GM19395 (cell line): ENCODE results near the gene GNB5.
"Not testable (repeated sequence)": the region's sequence is repeated elsewhere in the genome, so short reads cannot be mapped to it uniquely, and the experiment has no call there.

Source experiments
- ATAC-seq: cut with Tn5 transposase; IDR thresholded peaks from one replicate; pipeline ENCODE4 v1.9.1; 2021; ENCODE audit warnings: mild to moderate bottlenecking, moderate library complexity; ENCODE audit not compliant: unreplicated experiment

GNB5 gene

DNA sequence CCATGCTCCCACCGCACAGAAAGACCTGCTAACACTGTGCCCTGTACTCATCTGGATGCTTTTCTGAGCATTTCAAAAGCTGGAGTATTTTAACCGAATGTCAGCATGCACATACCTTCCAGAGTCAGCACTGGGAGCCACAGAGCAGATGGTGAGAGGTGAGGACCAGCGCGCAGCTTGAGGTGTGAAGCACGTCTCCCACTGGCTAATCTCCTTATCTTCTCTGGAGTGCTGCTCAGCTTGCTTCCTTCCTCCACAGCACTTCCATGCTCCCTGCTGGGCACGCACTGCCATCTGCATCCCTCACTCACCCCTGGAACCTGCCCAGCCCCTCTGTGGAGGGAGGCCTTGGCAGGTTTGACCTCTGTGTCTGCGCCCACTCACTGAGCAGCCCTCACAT is at the start of gene GNB5:
GNB5 (minus strand) TSS at position 186 of the 400 bp plus-strand sequence. CDS start 6,716 bp downstream, outside the sequence.
- ATAC-seq = no peak

DNA sequence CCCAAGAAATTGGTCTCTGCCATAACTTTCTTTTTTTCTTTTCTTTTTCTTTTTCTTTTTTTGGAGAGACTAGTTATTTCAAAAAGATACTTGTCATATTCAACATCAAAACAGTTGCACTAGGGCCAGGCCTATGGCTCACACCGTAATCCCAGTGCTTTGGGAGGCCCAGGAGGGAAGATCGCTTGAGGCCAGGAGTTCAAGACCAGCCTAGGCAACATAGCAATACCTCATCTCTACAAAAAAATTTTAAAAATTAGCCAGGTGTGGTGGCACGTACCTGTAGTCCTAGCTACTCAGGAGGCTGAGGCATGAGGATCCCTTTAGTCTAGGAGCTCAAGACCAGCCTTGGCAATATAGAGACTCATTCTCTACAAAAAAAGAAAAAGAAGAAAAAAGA is 49.0 kb upstream of the GNB5 start:
- ATAC-seq = no peak

DNA sequence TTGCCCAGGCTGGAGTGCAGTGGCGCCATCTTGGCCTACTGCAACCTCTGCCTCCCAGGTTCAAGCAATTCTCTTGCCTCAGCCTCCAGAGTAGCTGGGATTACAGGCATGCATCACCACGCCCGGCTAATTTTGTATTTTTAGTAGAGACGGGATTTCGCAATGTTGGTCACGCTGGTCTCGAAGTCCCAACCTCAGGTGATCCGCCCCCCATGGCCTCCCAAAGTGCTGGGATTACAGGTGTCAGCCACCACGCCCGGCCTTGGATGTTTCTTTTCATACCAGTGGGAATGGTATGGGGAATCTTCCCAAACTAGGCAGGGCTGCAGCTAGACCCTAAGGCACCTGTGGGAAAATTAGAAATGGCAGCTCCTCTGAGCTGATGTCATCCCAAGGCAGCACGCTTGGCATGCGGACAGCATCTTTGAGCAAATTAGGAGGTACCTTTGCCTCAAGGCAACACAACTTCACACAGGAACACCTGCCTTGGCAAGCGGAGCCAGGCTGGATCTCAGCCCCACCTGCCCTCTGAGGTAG is 47.9 kb upstream of the GNB5 start:
- ATAC-seq = not testable (repeated sequence)

DNA sequence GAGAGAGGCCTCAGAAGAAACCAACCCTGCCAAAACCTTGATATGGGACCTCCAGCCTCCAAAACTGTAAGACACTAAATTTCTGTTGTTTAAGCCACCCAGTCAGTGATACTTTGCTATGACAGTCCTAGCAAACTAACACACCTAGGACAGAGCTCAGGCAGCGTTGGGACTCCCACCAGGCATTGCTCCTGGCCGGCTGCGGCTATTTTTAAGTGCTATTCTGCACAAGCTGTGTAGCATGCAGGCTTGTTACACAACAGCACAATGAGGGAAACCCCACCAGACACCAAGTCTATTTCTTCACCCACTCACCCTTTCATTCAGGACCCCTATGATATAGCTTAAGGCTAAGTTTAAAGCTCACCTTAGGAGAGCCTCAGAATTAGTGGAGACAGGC is 47.0 kb upstream of the GNB5 start:
- no peak for ATAC-seq

DNA sequence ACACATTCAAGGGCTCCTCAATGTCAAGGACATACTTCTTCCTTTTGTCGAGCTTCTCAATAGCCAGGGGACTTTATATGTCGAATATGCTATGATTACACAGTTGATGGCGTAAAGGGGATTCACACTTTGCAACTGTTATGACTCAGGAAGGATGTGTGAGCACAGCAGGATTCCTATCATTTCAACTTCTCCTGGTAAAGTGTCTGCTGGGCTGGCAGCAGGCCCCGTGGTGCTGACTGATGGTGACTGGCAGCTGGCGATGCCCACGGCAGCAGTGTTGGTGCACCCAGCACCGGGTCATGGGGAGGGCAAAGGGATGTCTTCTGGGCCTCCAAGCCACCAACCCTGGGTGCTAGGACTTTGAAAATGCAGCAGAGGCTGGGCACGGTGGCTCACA is 44.8 kb upstream of the GNB5 start:
- ATAC-seq = no peak

DNA sequence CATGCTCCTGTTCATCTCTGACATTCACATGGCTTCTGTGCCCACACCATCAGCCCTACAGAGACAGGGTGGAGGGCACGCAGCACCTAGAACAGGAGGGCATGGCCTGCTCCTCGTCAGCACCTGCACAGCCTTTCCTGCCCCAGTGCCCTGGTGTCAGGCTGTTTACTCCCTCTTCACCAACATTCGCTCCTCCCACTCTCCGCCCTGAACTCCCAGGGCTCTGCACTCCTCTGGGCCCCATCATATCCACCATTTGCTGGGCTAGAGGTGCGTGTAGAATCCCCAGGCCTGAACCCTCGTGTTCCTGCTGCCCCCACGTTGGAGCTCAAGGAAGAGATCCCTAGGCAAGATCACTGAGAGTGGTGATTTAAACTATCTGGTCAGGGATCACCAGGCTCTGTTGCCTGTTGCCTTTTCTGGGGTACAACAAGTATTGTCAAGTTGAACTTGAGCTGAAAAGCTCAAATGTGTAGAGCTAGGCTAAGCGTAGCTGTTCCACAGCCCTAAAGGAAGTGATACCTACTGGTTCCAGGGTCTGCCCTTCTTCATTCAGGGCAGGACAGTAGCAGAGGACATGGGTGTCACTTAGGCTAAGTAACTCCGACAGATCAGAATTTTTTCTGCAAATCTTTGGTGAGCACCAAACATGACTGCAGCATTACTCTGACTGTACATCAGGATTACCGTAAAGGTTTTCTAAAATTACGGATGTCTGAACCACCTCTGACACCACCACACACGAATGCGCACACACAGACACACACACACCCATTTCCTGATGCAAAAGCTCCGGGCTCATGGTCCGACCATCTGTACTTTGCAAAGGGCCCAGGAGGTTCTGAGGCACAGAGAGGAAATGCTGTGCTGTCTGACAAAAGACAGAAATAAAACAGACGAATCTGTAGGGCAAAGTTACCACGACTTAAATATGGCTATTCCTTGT is 43.7 kb upstream of the GNB5 start:
- peak; percentile 44 for ATAC-seq

DNA sequence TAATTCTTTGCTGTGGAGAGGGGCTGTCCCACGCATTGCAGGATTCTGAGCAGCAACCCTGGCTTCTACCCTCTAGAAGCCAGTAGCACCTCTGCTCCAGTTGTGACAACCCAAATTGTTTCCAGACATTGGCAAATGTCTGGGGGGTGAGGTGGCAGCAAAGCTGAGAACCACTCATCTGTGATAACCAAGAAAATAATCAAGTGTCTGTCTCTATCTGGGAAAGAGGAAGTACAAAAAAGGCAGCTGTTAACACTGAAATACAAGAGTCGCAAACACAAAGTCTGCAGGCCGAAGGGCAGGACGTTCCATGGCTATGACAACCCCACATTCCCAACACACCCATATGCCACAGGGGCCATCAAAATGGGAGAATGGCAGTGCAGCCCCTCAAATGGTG is 42.2 kb upstream of the GNB5 start:
- peak; percentile 46 for ATAC-seq

DNA sequence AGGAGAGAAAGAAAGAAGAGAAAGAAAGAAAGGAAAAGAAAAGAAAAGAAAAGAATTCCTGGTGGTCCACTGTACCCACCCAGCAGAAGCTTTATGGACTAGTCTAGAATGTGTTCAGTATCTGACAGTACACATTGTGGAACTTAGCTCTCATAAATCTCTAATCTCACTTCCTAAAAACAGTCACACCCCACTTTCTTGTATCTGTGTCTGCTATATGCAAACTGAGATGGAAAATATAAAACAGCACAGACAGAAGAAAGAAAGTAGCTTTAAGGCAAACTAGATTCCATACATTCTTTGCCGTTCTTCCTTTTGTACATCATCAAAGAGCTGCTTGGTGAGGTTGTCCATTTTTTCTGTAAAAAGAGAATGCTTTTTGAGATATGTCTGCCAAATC is 41.1 kb upstream of the GNB5 start:
- ATAC-seq = peak; percentile 63

DNA sequence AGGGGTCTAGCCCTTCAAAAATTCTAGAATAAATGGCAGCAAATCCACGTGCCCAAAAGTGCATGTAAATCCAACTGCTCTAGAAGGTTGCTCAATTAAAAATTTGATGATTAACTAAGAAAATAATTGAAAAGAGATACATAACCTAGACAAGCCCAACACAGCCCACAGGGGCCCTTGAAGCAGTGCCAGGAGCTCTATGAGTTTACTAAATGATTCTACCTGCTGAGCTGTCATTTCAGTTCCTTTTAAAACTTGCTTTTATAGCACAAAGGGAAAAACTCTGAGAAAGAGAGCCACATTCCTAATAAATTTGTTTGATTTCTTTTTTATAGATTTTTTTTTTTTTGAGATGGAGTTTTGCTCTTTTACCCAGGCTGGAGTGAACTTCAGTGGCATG is 38.9 kb upstream of the GNB5 start:
- no peak for ATAC-seq

DNA sequence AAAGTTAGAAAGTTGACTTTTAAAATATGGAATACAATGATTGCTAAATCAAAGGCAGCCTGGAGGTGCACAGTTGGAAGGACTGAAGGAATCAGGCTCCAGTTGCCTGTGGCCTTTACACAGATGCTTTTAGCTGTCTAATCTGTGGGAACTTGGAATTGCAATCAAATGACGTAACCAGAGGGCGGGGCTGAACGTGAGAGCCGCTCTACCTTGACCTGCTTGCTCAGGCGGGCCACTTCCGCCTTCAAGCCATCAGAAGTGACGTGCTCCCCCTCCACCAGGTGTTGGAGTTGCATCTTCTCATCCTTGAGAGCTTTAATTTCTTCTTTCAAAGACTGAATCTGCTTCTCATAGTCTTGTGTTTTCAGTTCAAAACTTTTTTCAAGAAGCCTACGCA is 37.7 kb upstream of the GNB5 start:
- ATAC-seq = peak; percentile 37

DNA sequence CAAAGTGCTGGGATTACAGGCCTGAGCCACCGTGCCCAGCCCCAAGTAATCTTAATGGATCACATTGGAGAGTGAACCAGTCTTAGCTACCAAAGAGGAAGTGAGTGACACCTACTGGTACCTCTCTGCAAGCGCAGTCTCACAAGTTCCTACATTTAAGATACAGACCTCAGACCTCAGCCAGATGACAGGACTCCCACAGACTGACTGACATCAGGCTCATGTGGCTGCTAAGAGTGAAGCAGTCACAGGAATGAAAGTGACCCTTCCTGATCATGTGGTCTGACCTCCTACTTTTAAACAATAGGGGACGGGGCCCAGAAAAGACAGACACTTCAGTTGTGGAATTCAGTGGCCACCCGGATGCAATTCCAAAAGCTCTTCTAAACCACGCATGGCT is 36.3 kb upstream of the GNB5 start:
- peak; percentile 73 for ATAC-seq

DNA sequence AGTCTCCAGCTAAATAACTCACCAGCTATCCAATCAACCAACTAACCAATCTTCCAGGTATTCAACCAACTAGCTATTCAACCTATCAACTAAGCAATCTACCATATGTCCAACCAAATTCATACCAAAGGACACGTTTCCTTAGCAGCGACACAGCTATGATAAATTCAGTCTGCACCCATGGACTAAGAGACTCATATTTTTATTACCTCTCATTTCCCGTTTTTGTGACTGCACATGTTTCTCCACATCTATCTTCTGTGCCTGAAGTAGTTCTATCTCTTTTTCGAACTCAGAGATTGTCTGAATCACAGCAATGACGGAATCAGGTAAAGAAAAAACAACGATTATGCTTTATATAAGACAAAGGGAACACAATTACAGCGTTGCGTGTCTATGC is 34.0 kb upstream of the GNB5 start:
- no peak for ATAC-seq

DNA sequence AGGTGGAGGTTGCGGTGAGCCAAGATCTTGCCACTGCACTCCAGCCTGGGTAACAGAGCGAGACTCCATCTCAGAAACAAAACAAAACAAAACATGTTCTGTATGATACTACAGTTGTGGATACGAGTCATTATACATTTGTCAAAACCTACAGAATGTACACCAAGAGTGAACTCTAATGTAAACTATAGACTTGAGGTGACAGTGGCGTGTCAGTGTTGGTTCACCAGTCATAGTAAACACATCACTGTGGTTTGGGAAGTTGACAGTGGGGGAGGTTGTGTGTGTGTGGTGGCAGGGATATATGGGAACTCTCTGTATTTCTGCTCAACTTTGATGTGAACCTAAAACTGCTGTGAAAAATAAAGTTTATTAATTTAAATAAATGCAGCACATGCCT is 33.0 kb upstream of the GNB5 start:
- ATAC-seq = no peak

DNA sequence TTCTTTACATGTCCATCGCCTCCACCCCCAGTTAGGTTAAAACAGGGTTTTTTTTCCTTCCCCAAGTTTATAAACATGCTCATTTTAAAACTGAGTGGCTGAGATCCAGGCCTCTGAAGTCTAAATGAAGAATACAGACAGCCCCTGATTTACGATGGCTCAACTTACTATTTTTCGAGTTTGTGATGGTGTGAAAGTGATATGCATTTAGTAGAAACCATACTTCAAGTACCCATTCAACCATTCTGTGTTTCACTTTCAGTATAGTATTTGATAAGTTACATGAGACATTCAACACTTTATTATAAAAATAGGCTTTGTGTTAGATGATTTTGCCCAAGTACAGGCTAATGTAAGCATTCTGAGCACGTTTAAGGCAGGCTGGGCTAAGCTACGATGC is 30.5 kb upstream of the GNB5 start:
- peak; percentile 85 for ATAC-seq

DNA sequence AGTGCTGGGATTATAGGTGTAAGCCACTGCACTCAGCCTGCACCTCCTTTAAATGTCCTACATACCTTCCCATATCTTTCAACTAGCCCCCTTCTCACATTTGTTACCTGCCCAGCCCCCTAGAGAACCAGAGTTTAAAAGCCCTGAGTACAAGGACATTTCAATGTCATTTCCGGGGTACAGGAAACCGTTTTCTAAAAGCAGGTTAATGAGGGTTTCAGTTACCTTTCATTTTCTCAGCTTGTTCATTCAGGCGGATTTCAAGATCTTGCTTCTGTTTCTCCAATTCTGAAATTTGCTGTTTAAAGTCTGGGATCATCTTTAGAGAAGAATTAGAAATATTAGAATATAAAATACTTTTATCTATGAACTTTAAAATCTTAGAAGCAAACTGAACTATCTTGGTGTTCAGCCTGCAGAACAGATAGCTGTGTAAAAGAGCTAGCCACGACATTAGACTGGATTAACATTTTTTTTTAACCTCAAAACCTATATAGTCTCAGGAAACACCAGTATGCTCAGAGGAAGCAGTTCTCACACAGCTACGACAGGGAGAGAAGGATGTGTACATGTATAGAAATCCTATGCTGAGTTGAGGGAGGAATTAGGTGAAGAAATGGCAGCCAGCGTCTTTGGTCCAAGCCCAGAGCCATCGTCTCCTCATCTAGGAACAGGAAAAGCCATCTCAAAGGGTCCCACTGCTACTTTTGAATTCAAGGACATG is 29.9 kb upstream of the GNB5 start:
- ATAC-seq = peak; percentile 23

DNA sequence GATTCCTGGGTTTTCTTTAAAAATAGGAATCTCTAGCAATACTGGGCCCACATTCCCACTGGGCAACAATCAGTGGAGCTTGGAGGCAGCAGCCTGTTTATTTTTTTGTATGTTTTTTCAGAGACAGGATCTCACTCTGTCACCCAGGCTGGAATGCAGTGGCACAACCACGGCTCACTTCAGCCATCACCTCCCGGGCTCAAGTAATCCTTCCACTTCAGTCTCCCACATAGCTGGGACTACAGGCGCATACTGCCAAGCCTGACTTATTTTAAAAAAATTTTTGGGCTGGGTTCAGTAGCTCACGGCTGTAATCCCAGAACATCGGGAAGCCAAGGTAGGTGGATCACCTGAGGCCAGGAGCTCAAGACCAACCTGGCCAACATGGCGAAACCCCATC is 29.1 kb upstream of the GNB5 start:
- no peak for ATAC-seq

DNA sequence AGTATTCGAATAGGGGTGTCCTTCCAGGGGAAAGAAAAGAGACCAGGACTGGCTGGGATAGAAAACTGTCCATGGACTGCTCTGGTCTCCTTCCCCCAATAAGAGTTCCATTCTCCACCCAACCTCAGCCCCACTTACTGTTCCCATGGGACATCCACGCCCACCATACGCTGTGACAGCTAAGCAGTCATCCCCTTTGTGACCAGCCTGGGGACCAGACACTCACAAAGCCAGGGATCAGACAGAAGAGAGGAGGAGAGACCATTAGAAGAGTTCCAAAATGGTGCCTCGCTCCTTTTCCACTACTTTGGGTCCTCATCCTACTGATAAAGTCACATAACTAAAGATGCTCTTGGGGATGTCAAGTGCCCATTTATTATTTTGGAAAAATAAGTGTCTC is 27.6 kb upstream of the GNB5 start:
- no peak for ATAC-seq

DNA sequence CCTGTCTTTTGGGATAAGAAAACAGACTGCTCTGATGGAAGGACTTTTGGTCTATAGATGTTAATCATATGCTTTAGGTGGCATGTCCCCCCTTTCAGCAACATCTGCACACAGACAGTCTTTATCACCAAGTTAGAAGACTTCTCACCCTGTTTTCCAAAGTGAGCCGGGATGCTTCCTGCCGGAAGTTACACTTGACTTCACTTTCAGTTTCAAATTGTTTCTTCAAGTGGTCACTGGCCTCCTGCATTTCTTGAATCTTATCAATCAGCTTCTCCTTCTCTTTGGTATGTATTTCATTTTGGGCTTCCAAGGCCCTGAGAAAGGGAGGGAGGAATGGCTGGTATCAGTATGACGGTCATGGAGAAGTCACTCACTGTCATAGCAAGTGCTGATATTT is 27.2 kb upstream of the GNB5 start:
- ATAC-seq = no peak

DNA sequence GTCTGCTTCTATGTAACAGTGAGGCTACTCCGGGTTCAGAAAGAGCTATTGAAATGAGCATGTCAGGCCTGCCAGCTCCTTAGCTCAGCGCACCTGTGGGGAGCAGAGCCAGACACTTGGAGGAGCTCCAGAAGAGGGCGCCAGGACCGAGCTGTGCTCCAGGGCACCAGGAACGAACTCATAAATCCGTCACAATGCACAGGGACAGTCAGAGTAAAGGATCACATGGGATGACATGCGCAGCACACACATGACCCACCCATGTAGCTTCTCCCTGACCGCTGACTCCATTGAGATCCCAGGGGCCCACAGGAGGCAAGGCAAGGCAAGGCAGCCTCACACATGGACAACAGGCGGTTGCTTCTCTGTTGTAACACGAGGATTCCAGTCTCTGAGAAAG is 26.0 kb upstream of the GNB5 start:
- no peak for ATAC-seq

DNA sequence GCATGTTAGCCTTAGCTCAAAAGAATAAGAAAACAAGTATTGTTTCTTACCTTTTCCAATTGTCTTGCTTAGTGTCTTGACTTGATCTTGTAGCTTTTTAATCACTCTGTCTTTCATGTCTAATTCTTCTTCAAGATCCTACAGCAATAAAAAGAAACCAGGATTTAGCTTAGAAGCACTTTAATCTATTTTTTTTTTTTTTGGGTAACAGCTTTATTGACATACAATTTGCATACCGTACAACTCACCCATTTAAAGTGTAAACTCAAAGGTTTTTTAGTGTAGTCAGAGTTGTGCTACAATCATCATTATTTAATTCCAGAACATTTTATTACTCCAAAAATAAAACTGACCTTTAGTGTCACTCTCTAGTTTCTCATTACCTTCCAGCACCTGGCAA is 23.4 kb upstream of the GNB5 start:
- ATAC-seq = no peak

DNA sequence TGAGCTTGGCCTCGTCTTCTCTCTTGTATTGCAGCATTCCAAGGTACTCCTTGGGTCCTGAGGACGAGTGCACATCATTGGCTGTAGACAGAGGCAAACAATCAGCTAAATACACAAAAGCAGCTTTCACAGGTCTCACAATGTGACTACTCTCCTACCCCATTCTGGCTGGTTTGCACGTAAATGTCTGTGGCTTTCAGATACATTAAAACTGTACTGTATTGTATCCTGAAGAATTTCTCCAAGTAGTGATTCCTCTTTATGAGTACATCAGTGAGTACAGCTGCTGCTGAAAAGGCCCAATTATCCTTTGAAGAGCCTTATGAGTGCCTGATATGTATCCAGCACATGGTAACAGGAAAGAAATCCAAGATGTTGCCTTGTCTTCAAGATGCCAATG is 22.0 kb upstream of the GNB5 start:
- ATAC-seq = no peak
